ENCODE data around the gene PNMT.

- no peak for TF ChIP-seq ZNF274 (IDR thresholded peaks at IDR 0.05; ENCODE audit: low read depth, low read length)
- no peak for TF ChIP-seq YY1 (IDR thresholded peaks at IDR 0.05; ENCODE audit: insufficient read depth, insufficient read length)
- TF ChIP-seq SUZ12 (IDR thresholded peaks at IDR 0.05; ENCODE audit: extremely low read depth, insufficient read depth, insufficient read length): no peak
These were observed 41.8 kb upstream of the PNMT start, which contains the start of gene PPP1R1B for GRCh38 chr17:39626171-39627046.

All from NT2/D1 (cell line).